Stomach (tissue), 9 donors: ENCODE results near the gene LINC00305. TPM values are rescaled to one million over a fixed set of nuclear protein-coding genes. Genes with fewer than 3 reads are reported as not detected.

Experiments used
- DNase-seq, 2 donors: peaks; one replicate each; pipeline versions ENCODE4 v3.0.0 to v3.0.0-alpha.2; 2013 to 2019
- H3K27ac ChIP-seq, 5 donors: fragments of 200-600 bp in 4 of 5; sonication (generic) in 4 of 5; one replicate each; pipeline ENCODE4 v1.5.1; 2013 to 2019; ENCODE audit warnings: mild to moderate bottlenecking in 1 of 5, moderate library complexity in 1 of 5
- H3K27me3 ChIP-seq, 3 donors: fragments of 200-600 bp; sonication (generic); one replicate each; pipeline ENCODE4 v1.5.1; 2017 to 2019; ENCODE audit warnings: mixed run types in 1 of 3
- H3K36me3 ChIP-seq, 4 donors: fragments of 200-600 bp; sonication (generic); 1 replicate in 3 of 4; 2 replicates in 1 of 4; pipeline ENCODE4 v1.5.1; 2016 to 2019
- H3K4me1 ChIP-seq, 4 donors: fragments of 200-600 bp; sonication (generic); one replicate each; pipeline ENCODE4 v1.5.1; 2016 to 2019
- H3K4me3 ChIP-seq, 4 donors: fragments of 200-600 bp; sonication (generic) in 3 of 4; one replicate each; pipeline ENCODE4 v1.5.1; 2016 to 2019; ENCODE audit warnings: mild to moderate bottlenecking in 1 of 4
- H3K9me3 ChIP-seq, 4 donors: fragments of 200-600 bp; sonication (generic); one replicate each; pipeline ENCODE4 v1.5.1; 2016 to 2019
- EP300 ChIP-seq: sonication (generic); formaldehyde crosslinking; IDR thresholded peaks from one replicate; pipeline ENCODE4 v1.6.1; 2017; ENCODE audit warnings: antibody characterized with exemption
- POLR2A ChIP-seq, 4 donors: fragments of 450-650 bp; IDR thresholded peaks; one replicate each; pipeline ENCODE4 v1.6.1; 2016; ENCODE audit warnings: antibody characterized with exemption in 4 of 4, control low read depth in 2 of 4, mild to moderate bottlenecking in 1 of 4, moderate library complexity in 1 of 4
- POLR2AphosphoS5 ChIP-seq, 3 donors: sonication (generic); formaldehyde crosslinking; IDR thresholded peaks; one replicate each; pipeline ENCODE4 v1.6.1; 2016; ENCODE audit warnings: antibody characterized with exemption in 3 of 3
- WGBS, 5 donors: extraction: QIAGEN DNeasy Blood & Tissue Kit in 3 of 5; methylation state at CpG; one replicate each; pipeline versions ENCODE4 v1.1.5 to v1.1.7; 2013 to 2018; 5-methylcytosine and 5-hydroxymethylcytosine counted together
- intact Hi-C: fragments of 100-400 bp; cut with DNase I; formaldehyde crosslinking; loops from one replicate; pipeline ENCODE4 v1.15.1; 2023; ENCODE audit warnings: low total_unique reads
- polyA plus RNA-seq, 3 donors: library from polyadenylated mRNA; stranded (reverse); fragments of 200-250 nt; gene quantifications; one replicate each; pipeline ENCODE4 v1.2.3, GENCODE V29; 2013
- total RNA-seq, 5 donors: library from RNA; depleted of rRNA; stranded (reverse); fragments of >200 nt; gene quantifications; one replicate each; pipeline versions ENCODE4 v1.1.0 to v1.2.3, GENCODE V29; 2014 to 2016
- TF ChIP-seq, protein P1 (sequence below), 7 experiments: fragments of 450-650 bp in 4 of 7; fragments of 200-600 bp in 3 of 7; sonication (generic) in 3 of 7; IDR thresholded peaks; one replicate each; pipeline ENCODE4 v1.5.1; 2016 to 2019; ENCODE audit warnings: antibody characterized with exemption in 7 of 7, control low read depth in 2 of 7, mild to moderate bottlenecking in 1 of 7
- donor health status: healthy with polysubstance abuse.
- donor health status: Bipolar disorder and iron deficiency.
- donor health status: healthy.

LINC00305 gene
- total and polyA plus RNA-seq, 8 donors: not detected

DNA sequence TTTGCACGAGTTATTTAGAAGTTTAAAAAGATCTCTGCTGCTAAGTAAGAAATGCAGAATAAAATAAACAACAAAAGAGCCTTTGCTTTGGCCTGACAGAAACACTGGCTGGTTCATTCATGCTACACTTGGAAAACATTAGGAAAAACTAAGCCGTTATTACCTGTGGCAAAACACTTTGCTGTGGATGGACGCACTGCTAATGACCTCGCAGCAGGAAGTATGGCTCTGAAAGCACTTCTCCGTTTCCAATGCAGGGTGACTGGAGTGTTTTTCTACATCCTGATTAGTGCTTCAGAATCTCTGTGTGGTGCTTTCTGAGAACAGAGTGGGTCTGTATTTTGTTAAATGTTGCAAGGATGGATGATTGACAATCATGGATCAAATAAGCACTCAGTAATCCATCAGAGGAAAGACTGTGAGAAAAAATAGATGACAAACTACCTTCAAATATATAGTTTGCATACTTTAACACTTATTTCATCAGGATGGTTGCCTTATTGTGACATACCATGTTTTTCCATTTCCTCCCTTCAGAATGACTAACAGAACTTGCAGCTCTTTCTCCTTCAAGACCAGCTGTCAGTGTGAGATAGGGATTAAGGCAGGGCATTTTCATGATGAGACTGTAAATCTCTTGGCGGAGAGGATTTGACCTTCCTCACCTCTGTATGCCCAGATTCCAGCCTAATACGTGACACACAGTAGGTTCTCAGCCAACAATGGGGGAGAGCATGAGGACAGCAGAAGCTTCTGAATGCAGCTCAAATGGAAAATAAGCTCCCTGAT, 38.0 kb downstream of the LINC00305 start:
- intact Hi-C loops: no loop called here
- H3K4me1 ChIP-seq: no peaks in the 10 kb centered on the region
- WGBS, 5 donors: 38 to 62% (median 55%) methylated on average over 7 of the region's 7 CpGs
- H3K9me3 ChIP-seq: no peaks in the 10 kb centered on the region
- TF ChIP-seq, protein P1, sequence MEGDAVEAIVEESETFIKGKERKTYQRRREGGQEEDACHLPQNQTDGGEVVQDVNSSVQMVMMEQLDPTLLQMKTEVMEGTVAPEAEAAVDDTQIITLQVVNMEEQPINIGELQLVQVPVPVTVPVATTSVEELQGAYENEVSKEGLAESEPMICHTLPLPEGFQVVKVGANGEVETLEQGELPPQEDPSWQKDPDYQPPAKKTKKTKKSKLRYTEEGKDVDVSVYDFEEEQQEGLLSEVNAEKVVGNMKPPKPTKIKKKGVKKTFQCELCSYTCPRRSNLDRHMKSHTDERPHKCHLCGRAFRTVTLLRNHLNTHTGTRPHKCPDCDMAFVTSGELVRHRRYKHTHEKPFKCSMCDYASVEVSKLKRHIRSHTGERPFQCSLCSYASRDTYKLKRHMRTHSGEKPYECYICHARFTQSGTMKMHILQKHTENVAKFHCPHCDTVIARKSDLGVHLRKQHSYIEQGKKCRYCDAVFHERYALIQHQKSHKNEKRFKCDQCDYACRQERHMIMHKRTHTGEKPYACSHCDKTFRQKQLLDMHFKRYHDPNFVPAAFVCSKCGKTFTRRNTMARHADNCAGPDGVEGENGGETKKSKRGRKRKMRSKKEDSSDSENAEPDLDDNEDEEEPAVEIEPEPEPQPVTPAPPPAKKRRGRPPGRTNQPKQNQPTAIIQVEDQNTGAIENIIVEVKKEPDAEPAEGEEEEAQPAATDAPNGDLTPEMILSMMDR (IDR thresholded peaks at IDR 0.05): no peak
- TF ChIP-seq EP300 (no peak), POLR2AphosphoS5 (IDR thresholded peaks at IDR 0.05) (no peak), POLR2A (IDR thresholded peaks at IDR 0.05) (no peak)
- H3K4me3 ChIP-seq: no peak overlapping the region
- no peaks in the 10 kb centered on the region for H3K36me3 ChIP-seq
- peak in 1 of 2 donors; percentile 30 for DNase-seq
- no peaks in the 10 kb centered on the region for H3K27me3 ChIP-seq
- no peak overlapping the region for H3K27ac ChIP-seq

DNA sequence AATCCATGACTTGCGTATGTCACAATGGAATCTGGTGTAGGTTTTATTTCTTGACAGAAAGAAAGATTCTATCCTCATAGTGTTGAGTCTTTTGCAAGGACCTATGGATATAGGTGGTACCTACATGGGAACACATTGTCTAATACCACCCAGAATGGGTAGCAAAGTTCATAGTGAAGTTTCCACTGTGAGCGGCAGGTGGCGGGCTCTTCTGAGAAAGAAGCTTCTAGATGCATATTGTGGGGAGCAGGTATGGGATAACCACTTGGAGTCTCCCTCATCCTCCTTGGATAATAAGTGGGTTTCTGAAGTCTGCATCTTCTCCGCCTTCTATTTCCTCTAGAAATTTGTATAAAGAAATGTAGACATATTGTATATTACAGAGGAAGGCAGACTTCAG, 44.9 kb downstream of the LINC00305 start:
- Histone ChIP-seq H3K4me3 (no peak overlapping the region), H3K27me3 (no peaks in the 10 kb centered on the region), H3K4me1 (no peaks in the 10 kb centered on the region), H3K27ac (no peak overlapping the region), H3K9me3 (no peaks in the 10 kb centered on the region), H3K36me3 (no peaks in the 10 kb centered on the region)
- TF ChIP-seq, protein P1 (IDR thresholded peaks at IDR 0.05): no peak
- TF ChIP-seq POLR2A (IDR thresholded peaks at IDR 0.05): no peak
- no peak for TF ChIP-seq POLR2AphosphoS5 (IDR thresholded peaks at IDR 0.05)
- TF ChIP-seq EP300: no peak
- WGBS, 5 donors: 93 to 96% (median 93%) methylated on average over 4 of the region's 4 CpGs
- intact Hi-C loops: no loop called here
- no peak for DNase-seq

DNA sequence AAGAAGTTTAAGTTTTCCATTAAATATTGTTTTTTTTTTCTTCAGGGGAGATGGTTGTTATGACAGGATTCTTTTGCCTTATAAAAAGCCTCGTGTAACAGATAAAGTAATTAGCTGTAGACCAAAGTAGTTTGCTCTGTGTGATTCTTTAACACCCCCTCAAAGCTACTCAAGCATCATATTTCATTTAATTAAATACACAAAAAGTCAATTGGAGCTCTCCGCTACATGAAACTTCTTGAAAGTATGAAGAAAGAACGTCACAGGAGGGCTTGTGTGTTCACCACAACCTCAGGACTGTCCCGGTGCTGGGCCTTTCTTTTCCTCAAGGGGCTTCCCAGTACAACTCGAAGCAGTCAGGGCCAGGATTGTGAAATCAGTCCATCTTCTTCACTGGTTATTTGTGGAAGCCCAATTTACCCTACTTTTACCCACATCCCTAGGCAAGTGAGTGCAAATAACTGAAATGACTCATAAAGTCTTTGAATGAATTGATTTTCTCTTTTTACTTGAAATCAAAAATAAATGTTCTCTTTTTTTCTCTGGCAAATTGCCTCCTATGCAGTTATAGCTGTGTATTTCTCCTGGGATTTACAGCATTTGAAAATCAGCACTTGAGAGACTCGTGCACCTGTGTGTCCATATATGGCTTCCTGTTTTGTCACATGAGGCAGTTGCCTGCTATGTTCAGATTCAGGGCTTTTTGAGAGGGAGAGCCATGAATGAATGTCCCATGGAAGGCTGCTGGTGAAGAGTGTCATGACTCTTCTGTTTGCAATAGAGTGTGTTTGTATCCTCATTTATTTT, 48.6 kb downstream of the LINC00305 start:
- WGBS, 5 donors: 44 to 71% (median 60%) methylated on average over 6 of the region's 6 CpGs
- DNase-seq: no peak
- intact Hi-C loops: no loop called here
- Histone ChIP-seq H3K4me3 (no peak overlapping the region), H3K4me1 (no peaks in the 10 kb centered on the region), H3K27ac (no peak overlapping the region), H3K27me3 (no peaks in the 10 kb centered on the region), H3K36me3 (no peaks in the 10 kb centered on the region), H3K9me3 (no peaks in the 10 kb centered on the region)
- TF ChIP-seq, protein P1 (IDR thresholded peaks at IDR 0.05): no peak
- TF ChIP-seq POLR2AphosphoS5 (IDR thresholded peaks at IDR 0.05) (no peak), EP300 (no peak), POLR2A (IDR thresholded peaks at IDR 0.05) (no peak)

DNA sequence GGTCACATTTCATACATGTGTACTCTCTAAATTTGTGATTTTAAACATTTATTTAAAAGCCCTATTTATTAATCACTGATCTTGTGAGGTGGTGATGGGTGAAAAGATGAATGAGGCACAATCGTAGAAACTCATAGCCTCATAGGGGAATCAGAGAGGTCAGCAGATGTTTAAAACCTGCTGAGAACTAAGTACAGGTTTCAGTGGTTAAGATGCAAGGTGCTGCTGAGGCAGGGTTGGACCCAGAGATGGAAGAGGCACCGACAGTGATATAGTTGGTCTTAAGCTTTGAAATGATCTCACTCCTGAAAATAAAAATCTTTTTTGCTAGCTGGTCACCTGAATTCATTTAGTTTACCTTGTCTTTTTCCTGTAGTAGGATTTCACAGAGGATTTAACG, 49.6 kb downstream of the LINC00305 start:
- Histone ChIP-seq H3K27ac (no peak overlapping the region), H3K9me3 (no peaks in the 10 kb centered on the region), H3K4me1 (no peaks in the 10 kb centered on the region), H3K36me3 (no peaks in the 10 kb centered on the region), H3K27me3 (no peaks in the 10 kb centered on the region), H3K4me3 (no peak overlapping the region)
- TF ChIP-seq EP300 (no peak), POLR2A (IDR thresholded peaks at IDR 0.05) (no peak), POLR2AphosphoS5 (IDR thresholded peaks at IDR 0.05) (no peak)
- TF ChIP-seq, protein P1 (IDR thresholded peaks at IDR 0.05): no peak
- intact Hi-C loops: no loop called here
- DNase-seq: no peak
- 87 to 90% (median 89%) methylated on average over 3 of the region's 3 CpGs for WGBS, 5 donors
